HepG2 (cell line): ENCODE results near the gene FABP1. TPM values are rescaled to one million over a fixed set of nuclear protein-coding genes. Genes with fewer than 3 reads are reported as not detected.

Experiments used
- AGO2 ChIP-seq: fragments of 200-400 bp; formaldehyde crosslinking; optimal IDR thresholded peaks from 2 replicates; pipeline ENCODE3; 2017; ENCODE audit warnings: mild to moderate bottlenecking, low read depth, low read length, moderate library complexity
- ARNTL ChIP-seq: sonication (generic); formaldehyde crosslinking; IDR thresholded peaks from 2 replicates; pipeline ENCODE4 v1.4.0; 2020; ENCODE audit warnings: mild to moderate bottlenecking, missing genetic modification reagents
- ATF6 ChIP-seq: sonication (generic); formaldehyde crosslinking; conservative IDR thresholded peaks from 2 replicates; pipeline ENCODE4 v1.4.0; 2020; ENCODE audit warnings: missing genetic modification reagents
- CBX2 ChIP-seq, 2 experiments: fragments of 200-600 bp in 1 of 2; sonication (generic); formaldehyde crosslinking in 1 of 2; IDR thresholded peaks; 2 replicates each; pipeline versions ENCODE4 v1.7.0 to v1.8.1; 2018 to 2022; ENCODE audit warnings: low read depth in 2 of 2, low read length in 1 of 2, mild to moderate bottlenecking in 1 of 2, missing genetic modification reagents in 1 of 2
- CREB1 ChIP-seq, 2 experiments: fragments of 450-650 bp in 1 of 2; IDR thresholded peaks; 2 replicates each; pipeline ENCODE4 v1.6.1; 2016 to 2017; ENCODE audit warnings: control low read depth in 1 of 2, mild to moderate bottlenecking in 1 of 2, missing compliant biosample characterization in 1 of 2, missing genetic modification characterization in 1 of 2
- FOXK2 ChIP-seq: fragments of 450-650 bp; IDR thresholded peaks from 2 replicates; pipeline ENCODE4 v1.6.1; 2016
- FOXP1 ChIP-seq, 2 experiments: fragments of 450-650 bp in 1 of 2; IDR thresholded peaks; 2 replicates each; pipeline ENCODE4 v1.6.1; 2017 to 2018; ENCODE audit warnings: antibody characterized with exemption in 1 of 2
- HNF1B ChIP-seq: sonication (generic); formaldehyde crosslinking; IDR thresholded peaks from 2 replicates; pipeline ENCODE4 v1.5.1; 2020; ENCODE audit warnings: mild to moderate bottlenecking, moderate library complexity, missing genetic modification reagents
- MEIS2 ChIP-seq: sonication (generic); formaldehyde crosslinking; IDR thresholded peaks from 2 replicates; pipeline ENCODE4 v1.9.0; 2021; ENCODE audit warnings: mild to moderate bottlenecking, missing genetic modification reagents
- MLXIP ChIP-seq: sonication (generic); formaldehyde crosslinking; IDR thresholded peaks from 2 replicates; pipeline ENCODE4 v1.9.0; 2021; ENCODE audit warnings: missing genetic modification reagents, borderline replicate concordance
- MXI1 ChIP-seq: IDR thresholded peaks from 3 replicates; pipeline ENCODE4 v1.6.1; 2012; ENCODE audit warnings: low read depth, low read length, inconsistent platforms, borderline replicate concordance
- NONO ChIP-seq, 2 experiments: fragments of 450-650 bp in 1 of 2; sonication (generic) in 1 of 2; formaldehyde crosslinking in 1 of 2; IDR thresholded peaks in 1 of 2; conservative IDR thresholded peaks in 1 of 2; 2 replicates each; pipeline versions ENCODE4 v1.6.1 to v1.8.0; 2017 to 2022; ENCODE audit warnings: mild to moderate bottlenecking in 1 of 2, missing genetic modification reagents in 1 of 2, moderate library complexity in 1 of 2
- NR2C2 ChIP-seq: sonication (generic); formaldehyde crosslinking; IDR thresholded peaks from 2 replicates; pipeline ENCODE4 v1.4.0; 2020; ENCODE audit warnings: missing genetic modification reagents, mild to moderate bottlenecking, moderate library complexity, borderline replicate concordance
- PAWR ChIP-seq: sonication (generic); formaldehyde crosslinking; IDR thresholded peaks from 2 replicates; pipeline ENCODE4 v1.4.0; 2020; ENCODE audit warnings: missing genetic modification reagents, mild to moderate bottlenecking, borderline replicate concordance
- SOX13 ChIP-seq, 3 experiments: fragments of 450-650 bp in 1 of 3; sonication (generic) in 1 of 3; formaldehyde crosslinking in 1 of 3; IDR thresholded peaks in 2 of 3; conservative IDR thresholded peaks in 1 of 3; 2 replicates each; pipeline versions ENCODE4 v1.5.0 to v1.6.1; 2016 to 2020; ENCODE audit warnings: antibody characterized with exemption in 1 of 3, mild to moderate bottlenecking in 1 of 3, missing compliant biosample characterization in 1 of 3, missing genetic modification reagents in 1 of 3, moderate library complexity in 1 of 3
- ZBTB1 ChIP-seq: sonication (generic); formaldehyde crosslinking; IDR thresholded peaks from 2 replicates; pipeline ENCODE4 v1.4.0; 2020; ENCODE audit warnings: missing genetic modification reagents, borderline replicate concordance
- ZFYVE20 ChIP-seq: sonication (generic); formaldehyde crosslinking; IDR thresholded peaks from 2 replicates; pipeline ENCODE4 v1.8.0; 2023; ENCODE audit warnings: low read depth, mild to moderate bottlenecking, moderate library complexity, missing genetic modification reagents, borderline replicate concordance
- ZNF225 ChIP-seq: sonication (generic); formaldehyde crosslinking; IDR thresholded peaks from 2 replicates; pipeline ENCODE4 v1.4.0; 2020; ENCODE audit warnings: mild to moderate bottlenecking, missing genetic modification reagents
- ZNF282 ChIP-seq: fragments of 450-650 bp; IDR thresholded peaks from 2 replicates; pipeline ENCODE4 v1.6.1; 2018; ENCODE audit not compliant: partially characterized antibody
- ZNF343 ChIP-seq: sonication (generic); formaldehyde crosslinking; IDR thresholded peaks from 2 replicates; pipeline ENCODE4 v1.4.0; 2020; ENCODE audit warnings: mild to moderate bottlenecking, missing genetic modification reagents
- ZNF496 ChIP-seq: sonication (generic); formaldehyde crosslinking; IDR thresholded peaks from 2 replicates; pipeline ENCODE4 v1.8.1; 2023; ENCODE audit warnings: mild to moderate bottlenecking, moderate library complexity, missing genetic modification reagents; ENCODE audit not compliant: insufficient replicate concordance
- ZNF543 ChIP-seq: sonication (generic); formaldehyde crosslinking; IDR thresholded peaks from 2 replicates; pipeline ENCODE4 v1.4.0; 2020; ENCODE audit warnings: mild to moderate bottlenecking, missing genetic modification reagents
- ZNF703 ChIP-seq: sonication (generic); formaldehyde crosslinking; IDR thresholded peaks from 2 replicates; pipeline ENCODE4 v1.5.1; 2020; ENCODE audit warnings: missing genetic modification reagents, mild to moderate bottlenecking, moderate library complexity, borderline replicate concordance
- polyA plus RNA-seq, 8 experiments: library from polyadenylated mRNA; depleted of rRNA in 3 of 8; stranded (reverse) in 7 of 8; unstranded in 1 of 8; fragments of >200 nt; fragmentation: Illumina TruSeq in 4 of 8; extraction: Trizol in 4 of 8; gene quantifications; 2 replicates each; pipeline versions ENCODE4 v1.2.1 to v1.2.3, GENCODE V29; 2011 to 2016; ENCODE audit warnings: low read depth in 4 of 8, missing spikeins in 1 of 8, mixed read lengths in 1 of 8; ENCODE audit not compliant: insufficient read depth in 1 of 8
- total RNA-seq, 5 experiments: library from RNA; depleted of rRNA; stranded (reverse); fragments of >200 nt; fragmentation: Illumina TruSeq; extraction: Trizol; gene quantifications; 2 replicates each; pipeline ENCODE4 v1.2.3, GENCODE V29; 2016; ENCODE audit warnings: low read depth in 1 of 5

The FABP1 gene
- total and polyA plus RNA-seq, 2 of the 13 experiments (the other 11 are each of a cell fraction or from before 2014, with no cell fraction given), result 644 to 1,608 TPM

GRCh38 chr2:88159955-88160415 is 32.1 kb upstream of the FABP1 start (continued):
- TF ChIP-seq ZNF343 (CRISPR knock-in tag), result no peak
- no peak for TF ChIP-seq ZNF225 (CRISPR knock-in tag)
- TF ChIP-seq NONO (IDR thresholded peaks at IDR 0.05), result no peak
- no peak for TF ChIP-seq NONO (CRISPR knock-in tag; conservative IDR thresholded peaks at IDR 0.05)
- TF ChIP-seq PAWR (CRISPR knock-in tag), result no peak
- no peak for TF ChIP-seq FOXK2
- no peak for TF ChIP-seq AGO2
- no peak; the same call in 1 of the 2 replicates for TF ChIP-seq HNF1B (CRISPR knock-in tag)
- TF ChIP-seq ARNTL (CRISPR knock-in tag), result no peak
- TF ChIP-seq CBX2 (IDR thresholded peaks at IDR 0.05; ENCODE audit: low read depth, low read length), result no peak
- no peak for TF ChIP-seq CBX2 (CRISPR knock-in tag; IDR thresholded peaks at IDR 0.05; ENCODE audit: low read depth)
- no peak for TF ChIP-seq NR2C2
- no peak for TF ChIP-seq ZNF496 (CRISPR knock-in tag)
- no peak for TF ChIP-seq MEIS2
- peak; percentile 93; the same call in 1 of the 2 replicates for TF ChIP-seq ATF6 (CRISPR knock-in tag)
- no peak for TF ChIP-seq MXI1
- no peak for TF ChIP-seq SOX13 (IDR thresholded peaks at IDR 0.05)
- peak in 1 of 2 experiments; percentile 39; a peak in 1 of 4 replicates for TF ChIP-seq SOX13 (CRISPR knock-in tag; conservative IDR thresholded peaks at IDR 0.05 in 1 of 2, IDR thresholded peaks at IDR 0.05 in 1 of 2)
- no peak for TF ChIP-seq ZBTB1
- no peak for TF ChIP-seq MLXIP
- TF ChIP-seq CREB1 (IDR thresholded peaks at IDR 0.05), result no peak
- TF ChIP-seq CREB1 (CRISPR knock-in tag; IDR thresholded peaks at IDR 0.05), result peak; percentile 60; the same call in 1 of the 2 replicates
- TF ChIP-seq ZFYVE20 (CRISPR knock-in tag), result no peak
- no peak for TF ChIP-seq FOXP1 (IDR thresholded peaks at IDR 0.05)
- TF ChIP-seq FOXP1 (CRISPR knock-in tag; IDR thresholded peaks at IDR 0.05), result no peak
- TF ChIP-seq ZNF282, result no peak
- no peak for TF ChIP-seq ZNF703 (CRISPR knock-in tag)
- no peak for TF ChIP-seq ZNF543 (CRISPR knock-in tag)
